Mesothelial cell of epicardium (in vitro differentiated cells): ENCODE measurements around the gene ZNF248. TPM values are rescaled to one million over a fixed set of nuclear protein-coding genes. Genes with fewer than 3 reads are reported as not detected.

ENCODE experiments used
- DNase-seq, 2 experiments: peaks; one replicate each; pipeline ENCODE4 v3.0.0; 2021; ENCODE audit warnings: low spot score in 2 of 2; ENCODE audit not compliant: unreplicated experiment in 2 of 2
- H3K27ac Mint-ChIP-seq: 2 replicates; pipeline ENCODE4 v1.8.0; 2021; ENCODE audit warnings: mixed read lengths
- H3K27me3 Mint-ChIP-seq: 2 replicates; pipeline ENCODE4 v1.8.0; 2021; ENCODE audit warnings: low read depth, mixed read lengths
- H3K36me3 Mint-ChIP-seq: 2 replicates; pipeline ENCODE4 v1.8.0; 2021; ENCODE audit warnings: mixed read lengths
- H3K4me1 Mint-ChIP-seq: 2 replicates; pipeline ENCODE4 v1.8.0; 2021; ENCODE audit warnings: mixed read lengths
- H3K4me3 Mint-ChIP-seq: 2 replicates; pipeline ENCODE4 v1.8.0; 2021; ENCODE audit warnings: mild to moderate bottlenecking, moderate library complexity, mixed read lengths
- H3K9me3 Mint-ChIP-seq: 2 replicates; pipeline ENCODE4 v1.8.0; 2021; ENCODE audit warnings: mixed read lengths
- CTCF ChIP-seq: fragments of 200-600 bp; sonication (generic); IDR thresholded peaks from one replicate; pipeline ENCODE4 v1.5.0; 2021; ENCODE audit warnings: antibody characterized with exemption; ENCODE audit not compliant: unreplicated experiment
- total RNA-seq: library from RNA; stranded (reverse); gene quantifications from 3 replicates; pipeline ENCODE4 v1.2.1, GENCODE V29; 2021

Gene ZNF248
- total RNA-seq, 1 donor from 2014 or later: 15.8 TPM

GRCh38 chr10:37854626-37855025 lies 2.8 kb downstream of the ZNF248 start:
- DNase-seq: no peak
- H3K4me1 Mint-ChIP-seq: peaks cover 22% of the 10 kb centered on the region
- TF ChIP-seq CTCF: no peak
- H3K27me3 Mint-ChIP-seq: no peaks in the 10 kb centered on the region
- peaks cover 34% of the 10 kb centered on the region for H3K9me3 Mint-ChIP-seq
- H3K4me3 Mint-ChIP-seq: peak overlapping the region; percentile 2
- H3K36me3 Mint-ChIP-seq: peaks cover 17% of the 10 kb centered on the region
- no peak overlapping the region for H3K27ac Mint-ChIP-seq

DNA sequence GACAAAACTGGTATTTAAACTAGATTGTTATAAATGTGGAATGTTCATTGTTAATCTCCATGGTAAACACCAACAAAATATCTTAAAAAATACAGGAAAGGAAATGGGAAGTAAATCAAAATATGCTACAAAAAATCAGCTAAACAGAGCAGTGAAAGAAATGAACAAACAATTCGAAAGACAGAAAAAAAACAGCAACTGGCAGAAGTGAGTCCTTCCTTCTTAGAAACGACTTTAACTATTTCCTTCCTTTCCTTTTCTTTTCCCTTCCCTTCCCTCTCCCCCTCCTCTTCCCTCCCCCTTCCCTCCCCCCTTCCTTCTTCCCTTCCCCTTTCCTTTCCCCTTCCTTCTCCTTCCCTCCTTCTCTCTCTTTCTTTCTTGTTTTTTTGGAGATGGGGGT lies 12.8 kb downstream of the ZNF248 start:
- H3K9me3 Mint-ChIP-seq: peaks cover 60% of the 10 kb centered on the region
- no peak overlapping the region for H3K4me3 Mint-ChIP-seq
- H3K27me3 Mint-ChIP-seq: no peaks in the 10 kb centered on the region
- TF ChIP-seq CTCF: no peak
- no peak overlapping the region for H3K27ac Mint-ChIP-seq
- H3K36me3 Mint-ChIP-seq: peaks cover 53% of the 10 kb centered on the region
- no peaks in the 10 kb centered on the region for H3K4me1 Mint-ChIP-seq
- no peak for DNase-seq

DNA sequence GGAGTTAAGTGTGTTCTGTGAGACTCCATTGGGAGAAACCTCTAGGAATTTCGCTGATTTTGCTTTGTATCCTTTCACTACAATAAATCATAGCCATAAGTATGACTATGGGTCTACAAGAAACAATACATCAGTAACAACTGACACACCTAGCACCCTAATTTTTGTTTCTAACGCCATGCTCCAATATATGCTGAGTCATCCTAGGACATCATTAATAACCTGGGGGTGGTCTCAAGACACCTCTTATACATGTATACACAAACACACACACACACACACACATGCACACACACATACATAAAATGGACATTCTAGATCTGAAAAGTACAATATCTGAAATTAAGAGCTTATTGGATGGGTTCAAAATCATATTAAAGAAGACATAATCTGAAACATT lies 18.2 kb downstream of the ZNF248 start:
- H3K27ac Mint-ChIP-seq: no peak overlapping the region
- peaks cover 75% of the 10 kb centered on the region for H3K9me3 Mint-ChIP-seq
- H3K4me1 Mint-ChIP-seq: no peaks in the 10 kb centered on the region
- H3K4me3 Mint-ChIP-seq: no peak overlapping the region
- TF ChIP-seq CTCF: no peak
- peaks cover 79% of the 10 kb centered on the region for H3K36me3 Mint-ChIP-seq
- DNase-seq: no peak
- H3K27me3 Mint-ChIP-seq: no peaks in the 10 kb centered on the region

DNA sequence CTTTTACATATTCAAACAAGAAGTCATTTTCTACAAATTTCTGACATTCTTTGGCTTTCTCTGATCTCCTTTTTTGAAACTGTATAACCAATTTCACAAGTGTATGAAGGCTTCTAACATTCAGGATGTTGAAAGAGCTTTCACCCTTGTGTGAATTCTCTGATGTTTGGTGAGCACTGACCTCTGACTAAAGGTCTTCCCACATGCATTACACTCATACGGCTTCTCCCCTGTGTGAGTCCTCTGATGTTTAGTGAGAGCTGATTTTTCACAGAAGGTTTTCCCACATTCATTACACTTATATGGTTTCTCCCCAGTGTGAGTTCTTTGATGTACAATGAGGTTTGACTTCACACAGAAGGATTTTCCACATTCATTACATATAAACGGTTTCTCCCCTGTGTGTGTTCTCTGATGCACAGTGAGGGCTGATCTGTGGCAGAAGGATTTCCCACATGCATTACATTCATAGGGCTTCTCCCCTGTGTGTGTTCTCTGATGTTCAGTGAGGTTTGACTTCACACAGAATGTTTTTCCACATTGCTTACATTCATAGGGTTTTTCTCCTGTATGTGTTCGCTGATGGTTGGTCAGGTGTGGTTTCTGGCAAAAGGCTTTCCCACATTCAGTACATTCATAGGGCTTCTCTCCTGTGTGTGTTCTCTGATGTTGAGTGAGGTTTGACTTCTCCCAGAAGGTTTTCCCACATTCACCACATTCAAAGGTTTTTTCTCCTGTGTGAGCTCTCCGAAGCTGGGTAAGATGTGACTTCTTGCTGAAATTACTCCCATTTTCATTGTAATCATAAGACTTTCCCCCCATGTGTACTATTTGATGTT lies 25.7 kb downstream of the ZNF248 start:
- Mint-ChIP-seq H3K4me3 (no peak overlapping the region), H3K4me1 (no peaks in the 10 kb centered on the region), H3K27me3 (no peaks in the 10 kb centered on the region), H3K9me3 (peaks cover 94% of the 10 kb centered on the region), H3K36me3 (peaks cover 91% of the 10 kb centered on the region), H3K27ac (no peak overlapping the region)
- no peak for DNase-seq
- TF ChIP-seq CTCF: no peak

- peaks cover 72% of the 10 kb centered on the region for H3K9me3 Mint-ChIP-seq
- peaks cover 62% of the 10 kb centered on the region for H3K36me3 Mint-ChIP-seq
- no peak overlapping the region for H3K4me3 Mint-ChIP-seq
- H3K27ac Mint-ChIP-seq: no peak overlapping the region
- no peak for TF ChIP-seq CTCF
- H3K4me1 Mint-ChIP-seq: no peaks in the 10 kb centered on the region
- H3K27me3 Mint-ChIP-seq: no peaks in the 10 kb centered on the region
- no peak for DNase-seq
Observed at GRCh38 chr10:37826806-37827205, 30.6 kb downstream of the ZNF248 start.
